Liver (tissue), 9 donors: ENCODE results near the gene HDDC3. TPM values are rescaled to one million over a fixed set of nuclear protein-coding genes. Genes with fewer than 3 reads are reported as not detected.

ENCODE experiments used
- DNase-seq: peaks from one replicate; pipeline ENCODE4 v3.0.0-alpha.2; 2017; ENCODE audit warnings: low spot score
- H3K27ac ChIP-seq, 2 donors: one replicate each; pipeline ENCODE4 v1.7.0; 2013; ENCODE audit warnings: inconsistent platforms in 2 of 2, low read length in 2 of 2, control low read depth in 1 of 2, low read depth in 1 of 2, mild to moderate bottlenecking in 1 of 2
- H3K27me3 ChIP-seq, 4 donors: one replicate each; pipeline versions ENCODE4 v1.6.1 to v1.7.0; 2013; ENCODE audit warnings: low read length in 3 of 4, inconsistent platforms in 1 of 4, mild to moderate bottlenecking in 1 of 4, moderate library complexity in 1 of 4; ENCODE audit not compliant: control insufficient read depth in 4 of 4, insufficient read depth in 4 of 4
- H3K36me3 ChIP-seq, 4 donors: one replicate each; pipeline versions ENCODE4 v1.6.1 to v1.7.0; 2013; ENCODE audit warnings: low read length in 3 of 4, mild to moderate bottlenecking in 3 of 4, low read depth in 1 of 4, moderate library complexity in 1 of 4; ENCODE audit not compliant: control insufficient read depth in 4 of 4, insufficient read depth in 3 of 4
- H3K4me1 ChIP-seq, 4 donors: one replicate each; pipeline versions ENCODE4 v1.6.1 to v1.7.0; 2013; ENCODE audit warnings: low read length in 3 of 4, mild to moderate bottlenecking in 3 of 4, moderate library complexity in 1 of 4; ENCODE audit not compliant: control insufficient read depth in 4 of 4, insufficient read depth in 4 of 4
- H3K4me3 ChIP-seq, 3 donors: one replicate each; pipeline versions ENCODE4 v1.6.1 to v1.7.0; 2013; ENCODE audit warnings: low read length in 3 of 3, control low read depth in 1 of 3, low read depth in 1 of 3, mild to moderate bottlenecking in 1 of 3
- H3K9ac ChIP-seq, 2 donors: one replicate each; pipeline ENCODE4 v1.7.0; 2013; ENCODE audit warnings: low read length in 2 of 2, mild to moderate bottlenecking in 2 of 2, moderate library complexity in 2 of 2, control low read depth in 1 of 2, low read depth in 1 of 2
- H3K9me3 ChIP-seq, 4 donors: one replicate each; pipeline versions ENCODE4 v1.6.1 to v1.7.0; 2013; ENCODE audit warnings: low read length in 3 of 4; ENCODE audit not compliant: control insufficient read depth in 4 of 4
- CTCF ChIP-seq: fragments of 150-350 bp; IDR thresholded peaks from 2 replicates; pipeline ENCODE4 v1.5.1; 2017; ENCODE audit warnings: improper control_type of control experiment, low read depth, low read length; ENCODE audit not compliant: missing input control
- EGR1 ChIP-seq, 2 donors: IDR thresholded peaks; 2 replicates each; pipeline ENCODE4 v1.6.1; 2016 to 2018; ENCODE audit warnings: antibody characterized with exemption in 2 of 2, low read depth in 2 of 2
- FOXA1 ChIP-seq: IDR thresholded peaks from 2 replicates; pipeline ENCODE4 v1.6.1; 2016; ENCODE audit warnings: antibody characterized with exemption
- FOXA2 ChIP-seq: IDR thresholded peaks from 2 replicates; pipeline ENCODE4 v1.6.1; 2016; ENCODE audit warnings: antibody characterized with exemption
- GABPA ChIP-seq, 2 donors: IDR thresholded peaks in 1 of 2; conservative IDR thresholded peaks in 1 of 2; 2 replicates each; pipeline ENCODE4 v1.6.1; 2016; ENCODE audit warnings: antibody characterized with exemption in 2 of 2, mild to moderate bottlenecking in 1 of 2, moderate library complexity in 1 of 2
- HNF4G ChIP-seq: IDR thresholded peaks from 2 replicates; pipeline ENCODE4 v1.6.1; 2016; ENCODE audit warnings: antibody characterized with exemption
- JUND ChIP-seq, 2 donors: IDR thresholded peaks; 2 replicates each; pipeline ENCODE4 v1.6.1; 2016; ENCODE audit warnings: antibody characterized with exemption in 2 of 2
- REST ChIP-seq: IDR thresholded peaks from 2 replicates; pipeline ENCODE4 v1.6.1; 2016; ENCODE audit warnings: antibody characterized with exemption, mild to moderate bottlenecking
- RXRA ChIP-seq, 2 donors: IDR thresholded peaks; 2 replicates each; pipeline ENCODE4 v1.6.1; 2017 to 2018; ENCODE audit warnings: antibody characterized with exemption in 2 of 2, mild to moderate bottlenecking in 1 of 2
- SP1 ChIP-seq: IDR thresholded peaks from 2 replicates; pipeline ENCODE4 v1.6.1; 2018; ENCODE audit warnings: antibody characterized with exemption, mild to moderate bottlenecking
- TAF1 ChIP-seq: conservative IDR thresholded peaks from 2 replicates; pipeline ENCODE4 v1.6.1; 2016; ENCODE audit warnings: antibody characterized with exemption, mild to moderate bottlenecking
- YY1 ChIP-seq: IDR thresholded peaks from 2 replicates; pipeline ENCODE4 v1.6.1; 2016; ENCODE audit warnings: antibody characterized with exemption, mild to moderate bottlenecking
- WGBS: extraction: QIAGEN DNeasy Blood & Tissue Kit; methylation state at CpG from one replicate; pipeline ENCODE4 v1.1.7; 2013; 5-methylcytosine and 5-hydroxymethylcytosine counted together
- polyA plus RNA-seq, 2 donors: library from polyadenylated mRNA; stranded (reverse) in 1 of 2; unstranded in 1 of 2; fragments of 200-250 nt in 1 of 2; fragments of >200 nt in 1 of 2; fragmentation: Nextera tagmentation in 1 of 2; extraction: Ambion mirVana in 1 of 2; gene quantifications; one replicate each; pipeline versions ENCODE4 v1.2.1 to v1.2.3, GENCODE V29; 2013 to 2015
- total RNA-seq, 2 donors: library from RNA; depleted of rRNA; stranded (reverse); fragments of >200 nt; gene quantifications; one replicate each; pipeline ENCODE4 v1.2.3, GENCODE V29; 2014
- TF ChIP-seq, protein P1 (sequence below): IDR thresholded peaks from 2 replicates; pipeline ENCODE4 v1.6.1; 2016; ENCODE audit warnings: antibody characterized with exemption
- TF ChIP-seq, protein P2 (sequence below): IDR thresholded peaks from 2 replicates; pipeline ENCODE4 v1.6.1; 2016; ENCODE audit warnings: antibody characterized with exemption
- TF ChIP-seq, protein P3 (sequence below): IDR thresholded peaks from 2 replicates; pipeline ENCODE4 v1.6.1; 2016; ENCODE audit warnings: antibody characterized with exemption
- donor health status: healthy.
- donor health status: healthy.
- donor health status: healthy.
- donor health status: healthy.
- donor health status: healthy.

HDDC3 gene
- total and polyA plus RNA-seq, 4 donors: 12.5 to 15.4 (median 14.1) TPM

DNA sequence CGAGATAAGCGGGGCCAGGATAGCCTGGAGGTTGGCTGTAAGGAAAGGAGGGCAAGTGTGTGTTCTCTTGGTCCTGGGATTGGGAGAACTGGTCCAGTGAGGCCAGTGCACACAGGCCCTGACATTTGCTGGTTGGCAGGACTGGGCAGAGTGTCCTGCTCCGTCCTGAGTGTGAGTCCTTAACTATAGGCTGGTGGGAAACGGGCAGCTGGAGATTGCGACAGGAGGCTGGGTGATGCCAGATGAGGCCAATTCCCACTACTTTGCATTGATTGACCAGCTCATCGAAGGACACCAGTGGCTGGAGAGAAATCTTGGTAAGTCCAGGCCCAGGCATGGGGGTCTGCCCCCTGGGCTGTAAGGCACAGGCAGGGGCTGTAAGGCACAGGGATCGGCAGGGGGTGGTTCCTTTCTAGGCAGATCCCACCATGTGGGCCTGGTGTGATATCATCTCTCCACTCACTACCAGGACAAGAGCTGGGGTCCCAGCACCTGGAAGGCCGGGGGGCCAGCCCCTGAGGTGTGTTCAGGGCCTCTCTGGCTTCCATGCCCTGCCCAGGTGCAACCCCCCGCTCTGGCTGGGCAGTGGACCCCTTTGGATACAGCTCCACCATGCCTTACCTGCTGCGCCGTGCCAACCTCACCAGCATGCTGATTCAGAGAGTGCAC lies 26.0 kb downstream of the HDDC3 start:
- WGBS: 97% methylated on average over 11 of the region's 11 CpGs
- H3K27ac ChIP-seq: no peak overlapping the region
- no peak overlapping the region for H3K4me3 ChIP-seq
- no peaks in the 10 kb centered on the region for H3K9me3 ChIP-seq
- no peaks in the 10 kb centered on the region for H3K27me3 ChIP-seq
- peaks cover 40 to 58% (median 52%) of the 10 kb centered on the region in 4 donors for H3K36me3 ChIP-seq
- DNase-seq: no peak
- TF ChIP-seq, protein P1, sequence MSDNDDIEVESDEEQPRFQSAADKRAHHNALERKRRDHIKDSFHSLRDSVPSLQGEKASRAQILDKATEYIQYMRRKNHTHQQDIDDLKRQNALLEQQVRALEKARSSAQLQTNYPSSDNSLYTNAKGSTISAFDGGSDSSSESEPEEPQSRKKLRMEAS: no peak
- no peak for TF ChIP-seq RXRA (IDR thresholded peaks at IDR 0.05)
- no peak for TF ChIP-seq EGR1 (IDR thresholded peaks at IDR 0.05; ENCODE audit: low read depth in 2 of 2)
- no peak for TF ChIP-seq GABPA (IDR thresholded peaks at IDR 0.05 in 1 of 2, conservative IDR thresholded peaks at IDR 0.05 in 1 of 2)
- no peak for TF ChIP-seq HNF4G
- TF ChIP-seq TAF1: no peak
- TF ChIP-seq CTCF: no peak
- TF ChIP-seq, protein P2, sequence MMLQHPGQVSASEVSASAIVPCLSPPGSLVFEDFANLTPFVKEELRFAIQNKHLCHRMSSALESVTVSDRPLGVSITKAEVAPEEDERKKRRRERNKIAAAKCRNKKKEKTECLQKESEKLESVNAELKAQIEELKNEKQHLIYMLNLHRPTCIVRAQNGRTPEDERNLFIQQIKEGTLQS: no peak
- no peak for TF ChIP-seq YY1
- TF ChIP-seq, protein P3, sequence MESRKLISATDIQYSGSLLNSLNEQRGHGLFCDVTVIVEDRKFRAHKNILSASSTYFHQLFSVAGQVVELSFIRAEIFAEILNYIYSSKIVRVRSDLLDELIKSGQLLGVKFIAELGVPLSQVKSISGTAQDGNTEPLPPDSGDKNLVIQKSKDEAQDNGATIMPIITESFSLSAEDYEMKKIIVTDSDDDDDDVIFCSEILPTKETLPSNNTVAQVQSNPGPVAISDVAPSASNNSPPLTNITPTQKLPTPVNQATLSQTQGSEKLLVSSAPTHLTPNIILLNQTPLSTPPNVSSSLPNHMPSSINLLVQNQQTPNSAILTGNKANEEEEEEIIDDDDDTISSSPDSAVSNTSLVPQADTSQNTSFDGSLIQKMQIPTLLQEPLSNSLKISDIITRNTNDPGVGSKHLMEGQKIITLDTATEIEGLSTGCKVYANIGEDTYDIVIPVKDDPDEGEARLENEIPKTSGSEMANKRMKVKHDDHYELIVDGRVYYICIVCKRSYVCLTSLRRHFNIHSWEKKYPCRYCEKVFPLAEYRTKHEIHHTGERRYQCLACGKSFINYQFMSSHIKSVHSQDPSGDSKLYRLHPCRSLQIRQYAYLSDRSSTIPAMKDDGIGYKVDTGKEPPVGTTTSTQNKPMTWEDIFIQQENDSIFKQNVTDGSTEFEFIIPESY: no peak
- no peak for TF ChIP-seq JUND (IDR thresholded peaks at IDR 0.05)
- no peak for TF ChIP-seq SP1
- no peak for TF ChIP-seq FOXA2
- TF ChIP-seq FOXA1: no peak
- no peak overlapping the region for H3K9ac ChIP-seq
- peaks cover 0 to 18% (median 9%) of the 10 kb centered on the region in 4 donors for H3K4me1 ChIP-seq

DNA sequence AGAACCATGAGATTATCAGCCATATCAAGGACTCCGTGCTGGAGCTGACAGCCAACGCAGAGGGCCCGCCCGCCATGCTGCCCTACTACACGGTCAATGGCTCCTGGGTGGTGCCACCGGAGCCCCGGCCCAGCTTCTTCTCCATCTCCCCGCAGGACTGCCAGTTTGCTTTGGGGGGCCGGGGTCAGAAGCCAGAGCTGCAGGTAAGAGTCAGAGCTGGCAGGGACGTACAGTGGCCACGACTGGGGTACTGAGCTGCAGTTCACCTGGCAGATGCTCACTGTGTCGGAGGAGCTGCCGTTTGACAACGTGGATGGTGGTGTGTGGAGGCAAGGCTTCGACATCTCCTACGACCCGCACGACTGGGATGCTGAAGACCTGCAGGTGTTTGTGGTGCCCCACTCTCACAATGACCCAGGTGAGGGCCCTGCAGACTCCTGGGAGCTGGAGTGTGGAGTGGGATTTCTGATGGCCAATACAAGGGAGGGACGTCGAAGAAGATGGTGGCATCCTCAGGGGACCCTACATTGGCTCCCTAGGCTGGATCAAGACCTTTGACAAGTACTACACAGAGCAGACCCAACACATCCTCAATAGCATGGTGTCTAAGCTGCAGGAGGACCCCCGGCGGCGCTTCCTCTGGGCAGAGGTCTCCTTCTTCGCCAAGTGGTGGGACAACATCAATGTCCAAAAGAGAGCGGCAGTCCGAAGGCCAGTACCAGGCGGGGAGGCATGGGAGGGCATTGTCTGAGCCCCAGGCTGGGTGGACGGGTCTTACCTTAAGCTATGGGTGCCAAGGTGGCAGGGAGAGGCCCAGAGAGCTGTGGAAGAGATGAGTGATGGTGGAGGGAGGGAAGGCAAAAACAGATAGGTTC lies 26.8 kb downstream of the HDDC3 start:
- Histone ChIP-seq H3K27ac (no peak overlapping the region), H3K9me3 (no peaks in the 10 kb centered on the region), H3K27me3 (no peaks in the 10 kb centered on the region), H3K36me3 (peaks cover 34 to 50% (median 45%) of the 10 kb centered on the region in 4 donors), H3K9ac (no peak overlapping the region), H3K4me1 (peaks cover 0 to 18% (median 9%) of the 10 kb centered on the region in 4 donors), H3K4me3 (no peak overlapping the region)
- 97% methylated on average over 28 of the region's 28 CpGs for WGBS
- no peak for DNase-seq
- TF ChIP-seq, protein P1: no peak
- TF ChIP-seq REST (no peak), GABPA (IDR thresholded peaks at IDR 0.05 in 1 of 2, conservative IDR thresholded peaks at IDR 0.05 in 1 of 2) (no peak), HNF4G (no peak), YY1 (no peak), RXRA (IDR thresholded peaks at IDR 0.05) (no peak), TAF1 (no peak), FOXA1 (no peak), CTCF (no peak)
- TF ChIP-seq, protein P2: no peak
